HepG2 (cell line): ENCODE results near the gene TTBK1. TPM values are rescaled to one million over a fixed set of nuclear protein-coding genes. Genes with fewer than 3 reads are reported as not detected.

ENCODE experiments used
- ATF1 ChIP-seq: IDR thresholded peaks from 2 replicates; pipeline ENCODE4 v1.6.1; 2016; ENCODE audit warnings: mild to moderate bottlenecking, control low read depth
- CBX1 ChIP-seq: IDR thresholded peaks from one replicate; pipeline ENCODE4 v1.6.1; 2016; ENCODE audit warnings: antibody characterized with exemption, low read depth
- GZF1 ChIP-seq: sonication (generic); formaldehyde crosslinking; IDR thresholded peaks from 2 replicates; pipeline ENCODE4 v1.5.1; 2020; ENCODE audit warnings: mild to moderate bottlenecking, missing genetic modification reagents
- PAF1 ChIP-seq: IDR thresholded peaks from 2 replicates; pipeline ENCODE4 v1.6.1; 2016; ENCODE audit warnings: missing genetic modification reagents, missing compliant biosample characterization
- SALL1 ChIP-seq: sonication (generic); formaldehyde crosslinking; IDR thresholded peaks from 2 replicates; pipeline ENCODE4 v1.8.0; 2022; ENCODE audit warnings: mild to moderate bottlenecking, missing genetic modification reagents
- SOX6 ChIP-seq, 2 experiments: fragments of 450-650 bp in 1 of 2; sonication (generic) in 1 of 2; formaldehyde crosslinking in 1 of 2; IDR thresholded peaks; 2 replicates each; pipeline versions ENCODE4 v1.4.0 to v1.6.1; 2017 to 2020; ENCODE audit warnings: antibody characterized with exemption in 1 of 2, mild to moderate bottlenecking in 1 of 2, missing genetic modification reagents in 1 of 2
- ZBTB1 ChIP-seq: sonication (generic); formaldehyde crosslinking; IDR thresholded peaks from 2 replicates; pipeline ENCODE4 v1.4.0; 2020; ENCODE audit warnings: missing genetic modification reagents, borderline replicate concordance
- ZKSCAN8 ChIP-seq: IDR thresholded peaks from 2 replicates; pipeline ENCODE4 v1.6.1; 2016; ENCODE audit warnings: borderline replicate concordance, missing genetic modification reagents, missing compliant biosample characterization
- ZNF10 ChIP-seq: sonication (generic); formaldehyde crosslinking; IDR thresholded peaks from 2 replicates; pipeline ENCODE4 v1.4.0; 2020; ENCODE audit warnings: mild to moderate bottlenecking, low read depth, missing genetic modification reagents, borderline replicate concordance
- ZNF138 ChIP-seq: sonication (generic); formaldehyde crosslinking; IDR thresholded peaks from 2 replicates; pipeline ENCODE4 v1.5.0; 2020; ENCODE audit warnings: mild to moderate bottlenecking, low read depth, missing genetic modification reagents
- ZNF260 ChIP-seq: sonication (generic); formaldehyde crosslinking; IDR thresholded peaks from 2 replicates; pipeline ENCODE4 v1.4.0; 2020; ENCODE audit warnings: missing genetic modification reagents, low read depth, mild to moderate bottlenecking, borderline replicate concordance
- ZNF781 ChIP-seq: sonication (generic); formaldehyde crosslinking; IDR thresholded peaks from 2 replicates; pipeline ENCODE4 v1.5.1; 2020; ENCODE audit warnings: borderline replicate concordance, mild to moderate bottlenecking, missing genetic modification reagents; ENCODE audit errors: not compliant biosample characterization
- polyA plus RNA-seq, 8 experiments: library from polyadenylated mRNA; depleted of rRNA in 3 of 8; stranded (reverse) in 7 of 8; unstranded in 1 of 8; fragments of >200 nt; fragmentation: Illumina TruSeq in 4 of 8; extraction: Trizol in 4 of 8; gene quantifications; 2 replicates each; pipeline versions ENCODE4 v1.2.1 to v1.2.3, GENCODE V29; 2011 to 2016; ENCODE audit warnings: low read depth in 4 of 8, missing spikeins in 1 of 8, mixed read lengths in 1 of 8; ENCODE audit not compliant: insufficient read depth in 1 of 8
- total RNA-seq, 5 experiments: library from RNA; depleted of rRNA; stranded (reverse); fragments of >200 nt; fragmentation: Illumina TruSeq; extraction: Trizol; gene quantifications; 2 replicates each; pipeline ENCODE4 v1.2.3, GENCODE V29; 2016; ENCODE audit warnings: low read depth in 1 of 5
- TF ChIP-seq, protein P1 (sequence below): sonication (generic); formaldehyde crosslinking; IDR thresholded peaks from 2 replicates; pipeline ENCODE4 v1.8.0; 2022; ENCODE audit warnings: missing genetic modification reagents, mild to moderate bottlenecking, moderate library complexity, borderline replicate concordance
- TF ChIP-seq, protein P2 (sequence below): sonication (generic); formaldehyde crosslinking; IDR thresholded peaks from 2 replicates; pipeline ENCODE4 v1.9.0; 2021; ENCODE audit warnings: missing genetic modification reagents, borderline replicate concordance
- TF ChIP-seq, protein P3 (sequence below): sonication (generic); formaldehyde crosslinking; IDR thresholded peaks from 2 replicates; pipeline ENCODE4 v1.8.1; 2023; ENCODE audit warnings: mild to moderate bottlenecking, moderate library complexity, missing genetic modification reagents
- TF ChIP-seq, protein P4 (sequence below): sonication (generic); formaldehyde crosslinking; IDR thresholded peaks from 2 replicates; pipeline ENCODE4 v1.4.0; 2020; ENCODE audit warnings: missing genetic modification reagents

The TTBK1 gene
- total and polyA plus RNA-seq, 2 of the 13 experiments (the other 11 are each of a cell fraction or from before 2014, with no cell fraction given) = 0.24 to 0.33 TPM

DNA sequence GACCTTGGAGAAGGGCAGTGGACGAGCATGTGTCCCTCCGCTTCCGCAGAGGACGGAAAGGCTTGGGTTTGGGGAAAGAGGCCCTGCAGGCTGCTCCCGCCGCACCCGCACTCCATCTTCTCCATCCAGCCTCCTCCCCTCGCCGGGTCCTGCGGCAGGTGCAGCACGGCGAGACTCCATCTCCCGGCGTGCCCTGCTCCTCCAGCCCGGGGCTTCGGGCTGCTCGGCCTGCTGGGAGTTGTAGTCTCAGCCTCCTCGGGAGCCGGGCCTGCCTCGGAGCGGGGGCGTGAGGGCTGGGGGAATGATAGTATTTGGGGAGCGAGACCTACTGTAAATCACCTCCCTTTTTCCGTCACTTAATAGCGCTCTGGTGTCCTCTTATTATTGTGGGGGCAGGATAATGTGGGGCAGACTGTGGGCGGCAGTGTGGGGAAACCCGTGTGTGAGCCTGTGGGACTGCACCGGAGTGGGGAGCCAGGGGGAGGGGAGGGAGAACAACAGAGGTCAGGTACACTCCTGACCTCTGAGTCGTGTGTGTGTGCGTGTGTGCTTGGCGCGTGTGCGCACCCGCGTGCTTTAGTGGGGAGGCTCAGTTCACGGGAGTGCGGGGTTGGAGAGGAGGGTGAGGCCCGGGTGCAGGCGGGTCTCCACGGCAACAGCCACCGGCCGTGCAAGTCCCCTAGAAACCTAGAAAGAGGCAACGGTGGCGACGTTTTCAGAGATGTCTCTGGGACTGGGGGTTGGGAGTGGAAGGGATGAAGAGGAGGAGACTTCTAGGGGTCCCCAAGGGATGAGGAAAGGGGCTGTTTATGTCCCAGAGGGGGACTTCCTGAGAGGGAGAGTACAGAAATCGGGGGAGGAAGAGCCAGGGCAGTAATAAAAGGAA is 4.1 kb downstream of the TTBK1 start (continued):
- TF ChIP-seq, protein P1, sequence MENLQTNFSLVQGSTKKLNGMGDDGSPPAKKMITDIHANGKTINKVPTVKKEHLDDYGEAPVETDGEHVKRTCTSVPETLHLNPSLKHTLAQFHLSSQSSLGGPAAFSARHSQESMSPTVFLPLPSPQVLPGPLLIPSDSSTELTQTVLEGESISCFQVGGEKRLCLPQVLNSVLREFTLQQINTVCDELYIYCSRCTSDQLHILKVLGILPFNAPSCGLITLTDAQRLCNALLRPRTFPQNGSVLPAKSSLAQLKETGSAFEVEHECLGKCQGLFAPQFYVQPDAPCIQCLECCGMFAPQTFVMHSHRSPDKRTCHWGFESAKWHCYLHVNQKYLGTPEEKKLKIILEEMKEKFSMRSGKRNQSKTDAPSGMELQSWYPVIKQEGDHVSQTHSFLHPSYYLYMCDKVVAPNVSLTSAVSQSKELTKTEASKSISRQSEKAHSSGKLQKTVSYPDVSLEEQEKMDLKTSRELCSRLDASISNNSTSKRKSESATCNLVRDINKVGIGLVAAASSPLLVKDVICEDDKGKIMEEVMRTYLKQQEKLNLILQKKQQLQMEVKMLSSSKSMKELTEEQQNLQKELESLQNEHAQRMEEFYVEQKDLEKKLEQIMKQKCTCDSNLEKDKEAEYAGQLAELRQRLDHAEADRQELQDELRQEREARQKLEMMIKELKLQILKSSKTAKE (CRISPR knock-in tag) = 0 out of 2 replicates have a peak, but pooled peaks have one; percentile 15
- TF ChIP-seq, protein P2, sequence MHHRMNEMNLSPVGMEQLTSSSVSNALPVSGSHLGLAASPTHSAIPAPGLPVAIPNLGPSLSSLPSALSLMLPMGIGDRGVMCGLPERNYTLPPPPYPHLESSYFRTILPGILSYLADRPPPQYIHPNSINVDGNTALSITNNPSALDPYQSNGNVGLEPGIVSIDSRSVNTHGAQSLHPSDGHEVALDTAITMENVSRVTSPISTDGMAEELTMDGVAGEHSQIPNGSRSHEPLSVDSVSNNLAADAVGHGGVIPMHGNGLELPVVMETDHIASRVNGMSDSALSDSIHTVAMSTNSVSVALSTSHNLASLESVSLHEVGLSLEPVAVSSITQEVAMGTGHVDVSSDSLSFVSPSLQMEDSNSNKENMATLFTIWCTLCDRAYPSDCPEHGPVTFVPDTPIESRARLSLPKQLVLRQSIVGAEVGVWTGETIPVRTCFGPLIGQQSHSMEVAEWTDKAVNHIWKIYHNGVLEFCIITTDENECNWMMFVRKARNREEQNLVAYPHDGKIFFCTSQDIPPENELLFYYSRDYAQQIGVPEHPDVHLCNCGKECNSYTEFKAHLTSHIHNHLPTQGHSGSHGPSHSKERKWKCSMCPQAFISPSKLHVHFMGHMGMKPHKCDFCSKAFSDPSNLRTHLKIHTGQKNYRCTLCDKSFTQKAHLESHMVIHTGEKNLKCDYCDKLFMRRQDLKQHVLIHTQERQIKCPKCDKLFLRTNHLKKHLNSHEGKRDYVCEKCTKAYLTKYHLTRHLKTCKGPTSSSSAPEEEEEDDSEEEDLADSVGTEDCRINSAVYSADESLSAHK (CRISPR knock-in tag) = no peak
- no peak for TF ChIP-seq CBX1
- no peak; the same call in 1 of the 2 replicates for TF ChIP-seq ZNF138 (CRISPR knock-in tag)
- TF ChIP-seq ZNF260 (CRISPR knock-in tag) = 0 out of 2 replicates have a peak, but pooled peaks have one; percentile 59
- no peak for TF ChIP-seq ZNF10 (CRISPR knock-in tag)
- TF ChIP-seq ATF1 (CRISPR knock-in tag) = 0 out of 2 replicates have a peak, but pooled peaks have one; percentile 36
- TF ChIP-seq, protein P3, sequence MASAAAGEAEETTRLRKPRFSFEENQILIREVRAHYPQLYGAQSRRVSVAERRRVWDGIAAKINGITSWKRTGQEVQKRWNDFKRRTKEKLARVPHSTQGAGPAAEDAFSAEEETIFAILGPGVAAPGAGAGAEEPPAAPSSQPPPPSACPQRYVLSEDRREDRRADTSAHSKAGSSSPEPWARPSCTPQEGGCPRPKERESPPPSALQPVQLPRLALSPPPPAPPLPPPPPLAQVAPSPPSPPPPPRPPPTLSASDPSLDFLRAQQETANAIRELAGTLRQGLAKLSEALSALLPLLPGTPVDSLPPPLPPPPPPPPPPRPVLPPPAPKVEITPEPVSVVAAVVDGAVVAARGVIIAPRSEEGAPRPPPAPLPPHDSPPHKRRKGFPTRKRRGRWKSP (CRISPR knock-in tag) = 0 out of 2 replicates have a peak, but pooled peaks have one; percentile 9
- no peak for TF ChIP-seq PAF1 (CRISPR knock-in tag)
- TF ChIP-seq ZNF781 = peak; percentile 38
- TF ChIP-seq GZF1 (CRISPR knock-in tag) = no peak
- no peak for TF ChIP-seq SOX6 (IDR thresholded peaks at IDR 0.05)
- TF ChIP-seq SOX6 (CRISPR knock-in tag; IDR thresholded peaks at IDR 0.05) = no peak; the same call in 1 of the 2 replicates
- TF ChIP-seq ZBTB1 = no peak
- TF ChIP-seq ZKSCAN8 = no peak
- TF ChIP-seq SALL1 (CRISPR knock-in tag) = peak; percentile 72; the same call in 1 of the 2 replicates
- TF ChIP-seq, protein P4, sequence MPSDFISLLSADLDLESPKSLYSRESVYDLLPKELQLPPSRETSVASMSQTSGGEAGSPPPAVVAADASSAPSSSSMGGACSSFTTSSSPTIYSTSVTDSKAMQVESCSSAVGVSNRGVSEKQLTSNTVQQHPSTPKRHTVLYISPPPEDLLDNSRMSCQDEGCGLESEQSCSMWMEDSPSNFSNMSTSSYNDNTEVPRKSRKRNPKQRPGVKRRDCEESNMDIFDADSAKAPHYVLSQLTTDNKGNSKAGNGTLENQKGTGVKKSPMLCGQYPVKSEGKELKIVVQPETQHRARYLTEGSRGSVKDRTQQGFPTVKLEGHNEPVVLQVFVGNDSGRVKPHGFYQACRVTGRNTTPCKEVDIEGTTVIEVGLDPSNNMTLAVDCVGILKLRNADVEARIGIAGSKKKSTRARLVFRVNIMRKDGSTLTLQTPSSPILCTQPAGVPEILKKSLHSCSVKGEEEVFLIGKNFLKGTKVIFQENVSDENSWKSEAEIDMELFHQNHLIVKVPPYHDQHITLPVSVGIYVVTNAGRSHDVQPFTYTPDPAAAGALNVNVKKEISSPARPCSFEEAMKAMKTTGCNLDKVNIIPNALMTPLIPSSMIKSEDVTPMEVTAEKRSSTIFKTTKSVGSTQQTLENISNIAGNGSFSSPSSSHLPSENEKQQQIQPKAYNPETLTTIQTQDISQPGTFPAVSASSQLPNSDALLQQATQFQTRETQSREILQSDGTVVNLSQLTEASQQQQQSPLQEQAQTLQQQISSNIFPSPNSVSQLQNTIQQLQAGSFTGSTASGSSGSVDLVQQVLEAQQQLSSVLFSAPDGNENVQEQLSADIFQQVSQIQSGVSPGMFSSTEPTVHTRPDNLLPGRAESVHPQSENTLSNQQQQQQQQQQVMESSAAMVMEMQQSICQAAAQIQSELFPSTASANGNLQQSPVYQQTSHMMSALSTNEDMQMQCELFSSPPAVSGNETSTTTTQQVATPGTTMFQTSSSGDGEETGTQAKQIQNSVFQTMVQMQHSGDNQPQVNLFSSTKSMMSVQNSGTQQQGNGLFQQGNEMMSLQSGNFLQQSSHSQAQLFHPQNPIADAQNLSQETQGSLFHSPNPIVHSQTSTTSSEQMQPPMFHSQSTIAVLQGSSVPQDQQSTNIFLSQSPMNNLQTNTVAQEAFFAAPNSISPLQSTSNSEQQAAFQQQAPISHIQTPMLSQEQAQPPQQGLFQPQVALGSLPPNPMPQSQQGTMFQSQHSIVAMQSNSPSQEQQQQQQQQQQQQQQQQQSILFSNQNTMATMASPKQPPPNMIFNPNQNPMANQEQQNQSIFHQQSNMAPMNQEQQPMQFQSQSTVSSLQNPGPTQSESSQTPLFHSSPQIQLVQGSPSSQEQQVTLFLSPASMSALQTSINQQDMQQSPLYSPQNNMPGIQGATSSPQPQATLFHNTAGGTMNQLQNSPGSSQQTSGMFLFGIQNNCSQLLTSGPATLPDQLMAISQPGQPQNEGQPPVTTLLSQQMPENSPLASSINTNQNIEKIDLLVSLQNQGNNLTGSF (CRISPR knock-in tag) = no peak
